Thyroid gland (tissue), 4 donors: ENCODE results near the gene LRP11. TPM values are rescaled to one million over a fixed set of nuclear protein-coding genes. Genes with fewer than 3 reads are reported as not detected.
A peak's percentile ranks its signal among the peaks of the same experiment; 100 is the strongest.
"Not testable (repeated sequence)": the region's sequence is repeated elsewhere in the genome, so short reads cannot be mapped to it uniquely, and the experiment has no call there.

Experiments
- DNase-seq, 2 donors: peaks; one replicate each; pipeline ENCODE4 v3.0.0-alpha.2; 2019
- H3K27ac ChIP-seq, 3 donors: fragments of 200-600 bp; sonication (generic); 1 replicate in 2 of 3; 2 replicates in 1 of 3; pipeline ENCODE4 v1.5.1; 2016 to 2019; ENCODE audit warnings: mild to moderate bottlenecking in 1 of 3, moderate library complexity in 1 of 3
- H3K27me3 ChIP-seq: fragments of 200-600 bp; sonication (generic); one replicate; pipeline ENCODE4 v1.5.1; 2019
- H3K36me3 ChIP-seq, 2 donors: fragments of 200-600 bp; sonication (generic); one replicate each; pipeline ENCODE4 v1.5.1; 2016 to 2019
- H3K4me1 ChIP-seq, 2 donors: fragments of 200-600 bp; sonication (generic); one replicate each; pipeline ENCODE4 v1.5.1; 2017 to 2019
- H3K4me3 ChIP-seq, 3 donors: fragments of 200-600 bp; sonication (generic); replicated peaks in 1 of 3; 1 replicate in 2 of 3; 2 replicates in 1 of 3; pipeline ENCODE4 v1.5.1; 2016; ENCODE audit warnings: mild to moderate bottlenecking in 1 of 3
- H3K9me3 ChIP-seq: fragments of 200-600 bp; sonication (generic); one replicate; pipeline ENCODE4 v1.5.1; 2017
- CTCF ChIP-seq, 6 experiments: fragments of 200-600 bp in 3 of 6; fragments of 450-650 bp in 3 of 6; sonication (generic) in 3 of 6; IDR thresholded peaks; one replicate each; pipeline ENCODE4 v1.5.1; 2016 to 2019; ENCODE audit warnings: antibody characterized with exemption in 6 of 6, mild to moderate bottlenecking in 2 of 6, inconsistent platforms in 1 of 6, moderate library complexity in 1 of 6
- POLR2A ChIP-seq, 2 donors: fragments of 450-650 bp; IDR thresholded peaks; one replicate each; pipeline ENCODE4 v1.6.1; 2017; ENCODE audit warnings: antibody characterized with exemption in 2 of 2, mild to moderate bottlenecking in 2 of 2, moderate library complexity in 1 of 2
- WGBS, 2 donors: methylation state at CpG; one replicate each; pipeline ENCODE4 v1.1.5; 2017; 5-methylcytosine and 5-hydroxymethylcytosine counted together
- intact Hi-C: fragments of 100-400 bp; cut with DNase I; formaldehyde crosslinking; loops from one replicate; pipeline ENCODE4 v1.15.1; 2023
- total RNA-seq, 4 donors: library from RNA; depleted of rRNA; stranded (reverse); fragments of >200 nt; gene quantifications; one replicate each; pipeline ENCODE4 v1.2.3, GENCODE V29; 2016

LRP11 gene
- total RNA-seq, 4 donors from 2014 or later = 39.4 to 76.8 (median 57.2) TPM

GRCh38 chr6:149845549-149845948 lies 18.6 kb downstream of the LRP11 start:
- Histone ChIP-seq H3K9me3 (no peaks in the 10 kb centered on the region), H3K4me1 (peaks cover 14 to 24% of the 10 kb centered on the region in 2 donors), H3K27ac (peak overlapping the region; percentile 17 to 61 (median 57)), H3K36me3 (peaks cover 0 to 3% of the 10 kb centered on the region in 2 donors), H3K4me3 (no peak overlapping the region), H3K27me3 (no peaks in the 10 kb centered on the region)
- WGBS, 2 donors = 87 to 88% methylated on average over 3 of the region's 3 CpGs
- intact Hi-C loops = loop anchor here (10.0 kb wide), 1 partner anchor 159 kb away; no protein-coding TSS in a partner anchor
- TF ChIP-seq CTCF (IDR thresholded peaks at IDR 0.05) (no peak), POLR2A (IDR thresholded peaks at IDR 0.05) (no peak)
- no peak for DNase-seq

DNA sequence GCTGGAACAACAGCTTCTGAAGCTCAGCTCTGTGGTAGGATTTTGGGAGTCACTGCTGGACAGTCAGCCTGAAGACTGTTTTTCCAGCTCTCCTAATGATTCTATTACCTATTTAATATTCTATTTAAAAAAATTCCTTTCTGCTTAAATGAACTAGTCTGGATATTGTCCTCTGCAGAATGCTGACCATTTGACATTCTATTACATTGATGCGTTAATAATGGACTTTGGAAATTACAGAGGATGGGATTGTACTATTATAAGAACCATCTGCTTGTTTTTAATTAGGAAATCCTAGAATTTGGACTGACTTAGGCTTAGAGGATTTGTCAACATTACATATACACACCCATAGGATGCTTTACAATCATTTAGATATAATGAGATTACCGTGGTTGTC lies 19.7 kb downstream of the LRP11 start:
- H3K4me1 ChIP-seq = peaks cover 14 to 24% of the 10 kb centered on the region in 2 donors
- no peak overlapping the region for H3K4me3 ChIP-seq
- 93 to 97% methylated on average over 2 of the region's 2 CpGs for WGBS, 2 donors
- H3K27me3 ChIP-seq = no peaks in the 10 kb centered on the region
- H3K36me3 ChIP-seq = peaks cover 0 to 3% of the 10 kb centered on the region in 2 donors
- TF ChIP-seq CTCF (IDR thresholded peaks at IDR 0.05) (no peak), POLR2A (IDR thresholded peaks at IDR 0.05) (no peak)
- DNase-seq = no peak
- no peak overlapping the region for H3K27ac ChIP-seq
- intact Hi-C loops = loop anchor here (10.0 kb wide), 1 partner anchor 160 kb away; no protein-coding TSS in a partner anchor
- H3K9me3 ChIP-seq = no peaks in the 10 kb centered on the region

DNA sequence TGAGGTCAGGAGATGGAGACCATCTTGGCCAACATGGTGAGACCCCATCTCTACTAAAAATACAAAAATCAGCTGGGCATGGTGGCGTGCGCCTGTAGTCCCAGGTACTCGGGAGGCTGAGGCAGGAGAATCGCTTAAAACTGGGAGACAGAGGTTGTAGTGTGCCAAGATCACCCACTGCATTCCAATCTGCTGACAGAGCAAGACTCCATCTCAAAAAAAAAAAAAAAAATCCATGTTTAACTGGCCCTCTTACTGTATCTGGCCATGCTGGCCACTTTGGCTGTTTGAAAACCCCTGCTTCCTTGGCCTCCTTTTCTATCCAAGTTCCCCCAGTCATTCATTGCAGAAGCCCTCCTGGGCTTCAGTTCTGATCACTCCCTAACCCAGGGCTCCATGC lies 20.1 kb downstream of the LRP11 start:
- DNase-seq, H3K9me3 ChIP-seq, H3K36me3 ChIP-seq, H3K27me3 ChIP-seq, H3K27ac ChIP-seq, H3K4me3 ChIP-seq: not testable (repeated sequence)
- 89 to 90% methylated on average over 4 of the region's 4 CpGs for WGBS, 2 donors
- intact Hi-C loops = loop anchor here (10.0 kb wide), 1 partner anchor 161 kb away; no protein-coding TSS in a partner anchor
- H3K4me1 ChIP-seq = peaks cover 14 to 24% of the 10 kb centered on the region in 2 donors

DNA sequence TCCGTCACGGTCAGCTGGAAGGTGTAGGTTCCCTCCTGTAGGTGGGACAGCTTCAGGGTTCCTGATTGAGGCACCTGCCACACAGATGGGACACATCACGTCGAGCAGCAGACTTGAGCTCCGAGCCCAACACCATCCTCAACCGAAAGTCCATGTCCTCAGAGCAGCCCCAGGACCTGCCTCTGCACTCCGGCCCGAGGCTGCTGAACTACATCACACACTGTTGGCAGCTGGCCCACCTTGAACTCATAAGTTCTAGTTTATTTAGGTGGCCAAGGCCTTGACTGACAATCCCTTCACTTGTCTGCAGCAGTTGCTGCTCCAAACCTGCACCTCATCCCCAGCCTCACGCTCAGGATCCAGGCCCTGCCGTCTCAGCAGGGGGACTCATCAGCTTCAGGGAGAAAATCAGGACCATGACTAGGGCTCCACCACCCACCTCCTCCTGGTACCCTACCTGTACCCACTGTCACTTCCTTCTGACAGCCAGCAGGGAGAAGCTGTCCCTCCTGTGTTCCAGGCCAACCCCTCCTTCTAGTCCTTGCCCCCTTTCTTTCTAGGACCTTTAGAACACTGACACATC lies 21.0 kb downstream of the LRP11 start:
- DNase-seq = peak; percentile 31 to 34
- TF ChIP-seq POLR2A (IDR thresholded peaks at IDR 0.05) (no peak), CTCF (IDR thresholded peaks at IDR 0.05) (no peak)
- no peaks in the 10 kb centered on the region for H3K9me3 ChIP-seq
- H3K36me3 ChIP-seq = peaks cover 0 to 3% of the 10 kb centered on the region in 2 donors
- peaks cover 14 to 24% of the 10 kb centered on the region in 2 donors for H3K4me1 ChIP-seq
- no peaks in the 10 kb centered on the region for H3K27me3 ChIP-seq
- H3K27ac ChIP-seq = no peak overlapping the region
- no peak overlapping the region for H3K4me3 ChIP-seq
- 85 to 95% methylated on average over 10 of the region's 10 CpGs for WGBS, 2 donors
- intact Hi-C loops = loop anchor here (10.0 kb wide), 1 partner anchor 162 kb away; no protein-coding TSS in a partner anchor

- H3K9me3 ChIP-seq = no peaks in the 10 kb centered on the region
- H3K4me1 ChIP-seq = peaks cover 13 to 19% of the 10 kb centered on the region in 2 donors
- 86 to 90% methylated on average over 7 of the region's 7 CpGs for WGBS, 2 donors
- H3K4me3 ChIP-seq = no peak overlapping the region
- H3K27me3 ChIP-seq = no peaks in the 10 kb centered on the region
- intact Hi-C loops = loop anchor here (10.0 kb wide), 1 partner anchor 162 kb away; no protein-coding TSS in a partner anchor
- peaks cover 0 to 3% of the 10 kb centered on the region in 2 donors for H3K36me3 ChIP-seq
- no peak overlapping the region for H3K27ac ChIP-seq
- no peak for TF ChIP-seq POLR2A (IDR thresholded peaks at IDR 0.05)
- no peak for TF ChIP-seq CTCF (IDR thresholded peaks at IDR 0.05)
- no peak for DNase-seq
Observed at GRCh38 chr6:149842331-149842730, 21.8 kb downstream of the LRP11 start.
